OCI-LY1 (cell line): ENCODE measurements around the gene CST8.

ENCODE experiments used
- CTCF ChIP-seq: fragments of 200-600 bp; sonication (generic), shearing (Covaris generic); IDR thresholded peaks from 2 replicates; pipeline ENCODE4 v1.5.1; 2017; ENCODE audit warnings: mild to moderate bottlenecking, antibody characterized with exemption, low read length, moderate library complexity, mixed read lengths
- EZH2 ChIP-seq: fragments of 200-600 bp; sonication (generic), shearing (Covaris generic); IDR thresholded peaks from 2 replicates; pipeline ENCODE4 v1.8.0; 2017; ENCODE audit warnings: borderline replicate concordance, mixed run types, mild to moderate bottlenecking, antibody characterized with exemption, low read length, moderate library complexity, mixed read lengths

DNA sequence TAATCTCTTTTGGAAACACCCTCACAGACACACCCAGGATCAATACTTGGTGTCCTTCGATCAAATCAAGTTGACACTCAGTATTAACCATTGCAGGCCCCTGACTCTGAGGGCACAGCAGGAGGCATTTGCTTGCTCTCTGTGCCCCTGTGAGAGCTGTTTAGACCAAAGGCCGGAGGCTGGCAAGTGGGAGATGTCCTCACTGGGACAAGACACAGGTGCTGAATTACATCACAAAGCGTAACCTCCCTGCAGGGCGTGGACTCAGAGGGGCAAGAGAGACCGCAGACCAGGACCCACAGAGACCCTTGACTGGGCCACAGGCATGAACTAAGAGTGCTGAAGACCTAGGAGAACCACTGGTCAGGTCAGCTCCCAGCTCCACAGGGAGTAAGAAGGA, at the start of gene CST8:
- TF ChIP-seq CTCF, result no peak
- no peak for TF ChIP-seq EZH2
